ENCODE measurements around the gene COPS8. TPM values are rescaled to one million over a fixed set of nuclear protein-coding genes. Genes with fewer than 3 reads are reported as not detected.

COPS8 gene
- total and polyA plus RNA-seq, 12 donors, result 25.2 to 131 (median 63.9) TPM

GRCh38 chr2:237121321-237121720 is 35.6 kb downstream of the COPS8 start:
- intact Hi-C loops (cut with DNase I), result no loop called here
- WGBS, 4 donors, result 67 to 85% (median 78%) methylated on average over 1 of the region's 1 CpG

GRCh38 chr2:237122214-237122666 is 36.6 kb downstream of the COPS8 start:
- intact Hi-C loops (cut with DNase I), result no loop called here
- no peak overlapping the region for H3K4me3 ChIP-seq
- 47 to 64% (median 60%) methylated on average over 8 of the region's 8 CpGs for WGBS, 4 donors
- H3K9me3 ChIP-seq (replicated peaks in 1 of 3), result no peaks in the 10 kb centered on the region
- no peaks in the 10 kb centered on the region for H3K4me1 ChIP-seq (replicated peaks in 1 of 2)
- DNase-seq, result peak; percentile 50 to 79 (median 67)
- H3K27ac ChIP-seq, result no peak overlapping the region
- H3K36me3 ChIP-seq (replicated peaks in 1 of 2), result no peaks in the 10 kb centered on the region
- no peaks in the 10 kb centered on the region for H3K27me3 ChIP-seq
- TF ChIP-seq POLR2A (IDR thresholded peaks at IDR 0.05) (no peak), CTCF (IDR thresholded peaks at IDR 0.05) (peak; percentile 47 to 75 (median 64))

More at GRCh38 chr2:237121321-237121720, 35.6 kb downstream of the COPS8 start:
- no peak for TF ChIP-seq CTCF (IDR thresholded peaks at IDR 0.05)
- Histone ChIP-seq H3K27me3 (no peaks in the 10 kb centered on the region), H3K9me3 (replicated peaks in 1 of 3) (no peaks in the 10 kb centered on the region), H3K36me3 (replicated peaks in 1 of 2) (no peaks in the 10 kb centered on the region), H3K4me3 (no peak overlapping the region), H3K27ac (no peak overlapping the region), H3K4me1 (replicated peaks in 1 of 2) (no peaks in the 10 kb centered on the region)
- no peak for DNase-seq

GRCh38 chr2:237124820-237125219 is 39.1 kb downstream of the COPS8 start:
- Histone ChIP-seq H3K4me3 (no peak overlapping the region), H3K27ac (no peak overlapping the region), H3K4me1 (replicated peaks in 1 of 2) (peaks cover 0 to 4% of the 10 kb centered on the region in 2 donors), H3K36me3 (replicated peaks in 1 of 2) (no peaks in the 10 kb centered on the region), H3K27me3 (no peaks in the 10 kb centered on the region), H3K9me3 (replicated peaks in 1 of 3) (no peaks in the 10 kb centered on the region)
- DNase-seq, result no peak
- intact Hi-C loops (cut with DNase I), result no loop called here
- WGBS, 4 donors, result 94 to 97% (median 95%) methylated on average over 7 of the region's 7 CpGs
- TF ChIP-seq POLR2A (IDR thresholded peaks at IDR 0.05), result no peak
- TF ChIP-seq CTCF (IDR thresholded peaks at IDR 0.05), result no peak

GRCh38 chr2:237125967-237126366 is 40.3 kb downstream of the COPS8 start:
- Histone ChIP-seq H3K36me3 (replicated peaks in 1 of 2) (no peaks in the 10 kb centered on the region), H3K27me3 (no peaks in the 10 kb centered on the region), H3K27ac (no peak overlapping the region), H3K4me3 (no peak overlapping the region), H3K9me3 (replicated peaks in 1 of 3) (no peaks in the 10 kb centered on the region), H3K4me1 (replicated peaks in 1 of 2) (peaks cover 0 to 4% of the 10 kb centered on the region in 2 donors)
- intact Hi-C loops (cut with DNase I), result no loop called here
- no peak for DNase-seq
- no peak for TF ChIP-seq POLR2A (IDR thresholded peaks at IDR 0.05)
- TF ChIP-seq CTCF (IDR thresholded peaks at IDR 0.05), result no peak
- WGBS, 4 donors, result 87 to 95% (median 93%) methylated on average over 6 of the region's 6 CpGs
